OCI-LY1 (cell line): Measurements from ENCODE around the gene DDX1.

ENCODE experiments used
- H2AFZ ChIP-seq: fragments of 200-600 bp; sonication (generic), shearing (Covaris generic); 2 replicates; pipeline ENCODE4 v1.6.0; 2014; ENCODE audit warnings: antibody characterized with exemption, mild to moderate bottlenecking, low read length
- H3F3A ChIP-seq: fragments of 200-600 bp; sonication (generic), shearing (Covaris generic); 2 replicates; pipeline ENCODE4 v1.6.0; 2014; ENCODE audit warnings: mild to moderate bottlenecking, antibody characterized with exemption, low read length, moderate library complexity; ENCODE audit not compliant: insufficient read depth
- H3K27ac ChIP-seq: fragments of 200-600 bp; sonication (generic); 2 replicates; pipeline ENCODE4 v1.5.1; 2014; ENCODE audit warnings: low read length, mixed run types, mild to moderate bottlenecking, low read depth; ENCODE audit not compliant: poor library complexity, severe bottlenecking
- H3K27me3 ChIP-seq: fragments of 200-600 bp; sonication (generic); 2 replicates; pipeline ENCODE4 v1.6.0; 2014; ENCODE audit warnings: antibody characterized with exemption, mild to moderate bottlenecking, low read length, moderate library complexity; ENCODE audit not compliant: insufficient read depth
- H3K36me3 ChIP-seq: fragments of 200-600 bp; sonication (generic); 2 replicates; pipeline ENCODE4 v1.6.1; 2014; ENCODE audit warnings: mild to moderate bottlenecking, antibody characterized with exemption, low read length, moderate library complexity, mixed read lengths; ENCODE audit not compliant: insufficient read depth
- H3K4me1 ChIP-seq: fragments of 200-600 bp; sonication (generic); 2 replicates; pipeline ENCODE4 v1.5.1; 2014; ENCODE audit warnings: mild to moderate bottlenecking, low read length, moderate library complexity; ENCODE audit not compliant: insufficient read depth, severe bottlenecking
- H3K4me2 ChIP-seq: fragments of 200-600 bp; sonication (generic), shearing (Covaris generic); 2 replicates; pipeline ENCODE4 v1.6.1; 2014; ENCODE audit warnings: low read length
- H3K4me3 ChIP-seq: fragments of 200-600 bp; sonication (generic); 2 replicates; pipeline ENCODE4 v1.5.1; 2014; ENCODE audit warnings: low read length, low read depth, mild to moderate bottlenecking, mixed read lengths; ENCODE audit not compliant: poor library complexity, severe bottlenecking
- H3K79me2 ChIP-seq: fragments of 200-600 bp; shearing (Covaris generic); 2 replicates; pipeline ENCODE4 v1.6.1; 2016; ENCODE audit warnings: mixed run types, low read length, mixed read lengths; ENCODE audit not compliant: insufficient read depth
- H3K9ac ChIP-seq: fragments of 200-600 bp; sonication (generic), shearing (Covaris generic); 2 replicates; pipeline ENCODE4 v1.6.1; 2014; ENCODE audit warnings: mild to moderate bottlenecking, low read length, mixed read lengths
- H3K9me2 ChIP-seq: fragments of 200-600 bp; sonication (generic), shearing (Covaris generic); 2 replicates; pipeline ENCODE4 v1.6.1; 2014; ENCODE audit warnings: low read depth, mild to moderate bottlenecking, low read length, mixed read lengths
- H3K9me3 ChIP-seq: fragments of 200-600 bp; shearing (Covaris generic); 2 replicates; pipeline ENCODE4 v1.6.1; 2014; ENCODE audit warnings: low read length, mixed read lengths
- H4K20me1 ChIP-seq: fragments of 200-600 bp; sonication (generic), shearing (Covaris generic); 2 replicates; pipeline ENCODE4 v1.6.0; 2016; ENCODE audit warnings: mild to moderate bottlenecking, low read length; ENCODE audit not compliant: insufficient read depth
- EZH2 ChIP-seq: fragments of 200-600 bp; sonication (generic), shearing (Covaris generic); IDR thresholded peaks from 2 replicates; pipeline ENCODE4 v1.8.0; 2017; ENCODE audit warnings: borderline replicate concordance, mixed run types, mild to moderate bottlenecking, antibody characterized with exemption, low read length, moderate library complexity, mixed read lengths
- TF ChIP-seq, protein P1 (sequence below): fragments of 200-600 bp; sonication (generic), shearing (Covaris generic); IDR thresholded peaks from 2 replicates; pipeline ENCODE4 v1.5.1; 2017; ENCODE audit warnings: mild to moderate bottlenecking, antibody characterized with exemption, low read length, moderate library complexity, mixed read lengths

The DDX1 gene

GRCh38 chr2:15631883-15632282, 40.2 kb downstream of the DDX1 start:
- H3K36me3 ChIP-seq = peaks cover 90% of the 10 kb centered on the region
- H3K9me3 ChIP-seq = no peaks in the 10 kb centered on the region
- no peak overlapping the region for H3K4me3 ChIP-seq
- no peaks in the 10 kb centered on the region for H3F3A ChIP-seq
- H4K20me1 ChIP-seq = no peaks in the 10 kb centered on the region
- H3K4me1 ChIP-seq = no peaks in the 10 kb centered on the region
- no peaks in the 10 kb centered on the region for H3K27me3 ChIP-seq
- no peak overlapping the region for H3K4me2 ChIP-seq
- H3K79me2 ChIP-seq = no peaks in the 10 kb centered on the region
- no peak for TF ChIP-seq EZH2
- TF ChIP-seq, protein P1, sequence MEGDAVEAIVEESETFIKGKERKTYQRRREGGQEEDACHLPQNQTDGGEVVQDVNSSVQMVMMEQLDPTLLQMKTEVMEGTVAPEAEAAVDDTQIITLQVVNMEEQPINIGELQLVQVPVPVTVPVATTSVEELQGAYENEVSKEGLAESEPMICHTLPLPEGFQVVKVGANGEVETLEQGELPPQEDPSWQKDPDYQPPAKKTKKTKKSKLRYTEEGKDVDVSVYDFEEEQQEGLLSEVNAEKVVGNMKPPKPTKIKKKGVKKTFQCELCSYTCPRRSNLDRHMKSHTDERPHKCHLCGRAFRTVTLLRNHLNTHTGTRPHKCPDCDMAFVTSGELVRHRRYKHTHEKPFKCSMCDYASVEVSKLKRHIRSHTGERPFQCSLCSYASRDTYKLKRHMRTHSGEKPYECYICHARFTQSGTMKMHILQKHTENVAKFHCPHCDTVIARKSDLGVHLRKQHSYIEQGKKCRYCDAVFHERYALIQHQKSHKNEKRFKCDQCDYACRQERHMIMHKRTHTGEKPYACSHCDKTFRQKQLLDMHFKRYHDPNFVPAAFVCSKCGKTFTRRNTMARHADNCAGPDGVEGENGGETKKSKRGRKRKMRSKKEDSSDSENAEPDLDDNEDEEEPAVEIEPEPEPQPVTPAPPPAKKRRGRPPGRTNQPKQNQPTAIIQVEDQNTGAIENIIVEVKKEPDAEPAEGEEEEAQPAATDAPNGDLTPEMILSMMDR = no peak
- no peak overlapping the region for H2AFZ ChIP-seq
- H3K9ac ChIP-seq = no peak overlapping the region
- no peaks in the 10 kb centered on the region for H3K9me2 ChIP-seq
- no peak overlapping the region for H3K27ac ChIP-seq

- no peaks in the 10 kb centered on the region for H3K9me3 ChIP-seq
- H3K9me2 ChIP-seq = no peaks in the 10 kb centered on the region
- no peaks in the 10 kb centered on the region for H3K4me1 ChIP-seq
- no peak overlapping the region for H3K9ac ChIP-seq
- no peaks in the 10 kb centered on the region for H4K20me1 ChIP-seq
- no peak overlapping the region for H3K4me2 ChIP-seq
- H3K27ac ChIP-seq = no peak overlapping the region
- H3F3A ChIP-seq = no peaks in the 10 kb centered on the region
- peaks cover 75% of the 10 kb centered on the region for H3K36me3 ChIP-seq
- no peak for TF ChIP-seq EZH2
- TF ChIP-seq, protein P1 = no peak
- no peak overlapping the region for H3K4me3 ChIP-seq
- H2AFZ ChIP-seq = no peak overlapping the region
- H3K79me2 ChIP-seq = no peaks in the 10 kb centered on the region
- H3K27me3 ChIP-seq = no peaks in the 10 kb centered on the region
These were observed 41.6 kb downstream of the DDX1 start for GRCh38 chr2:15633043-15633970.

GRCh38 chr2:15633971-15634346, 42.3 kb downstream of the DDX1 start:
- no peaks in the 10 kb centered on the region for H3F3A ChIP-seq
- H3K4me1 ChIP-seq = no peaks in the 10 kb centered on the region
- no peak overlapping the region for H3K4me2 ChIP-seq
- H3K27me3 ChIP-seq = no peaks in the 10 kb centered on the region
- no peaks in the 10 kb centered on the region for H3K9me2 ChIP-seq
- no peaks in the 10 kb centered on the region for H3K9me3 ChIP-seq
- no peak for TF ChIP-seq EZH2
- TF ChIP-seq, protein P1 = no peak
- H4K20me1 ChIP-seq = no peaks in the 10 kb centered on the region
- no peak overlapping the region for H2AFZ ChIP-seq
- no peak overlapping the region for H3K9ac ChIP-seq
- H3K36me3 ChIP-seq = peaks cover 69% of the 10 kb centered on the region
- H3K4me3 ChIP-seq = no peak overlapping the region
- no peaks in the 10 kb centered on the region for H3K79me2 ChIP-seq
- H3K27ac ChIP-seq = no peak overlapping the region
